H9 (cell line): ENCODE measurements around the gene HIRA. TPM values are rescaled to one million over a fixed set of nuclear protein-coding genes. Genes with fewer than 3 reads are reported as not detected.
A peak's percentile ranks its signal among the peaks of the same experiment; 100 is the strongest.

ENCODE experiments used
- DNase-seq: peaks from one replicate; pipeline ENCODE4 v3.0.0-alpha.2; 2017
- H2AFZ ChIP-seq: one replicate; pipeline ENCODE4 v1.6.1; 2013; ENCODE audit warnings: mild to moderate bottlenecking, low read length, control low read depth, moderate library complexity
- H2AK5ac ChIP-seq: 2 replicates; pipeline ENCODE4 v1.6.1; 2013; ENCODE audit warnings: low read length, control low read depth, mixed read lengths; ENCODE audit not compliant: insufficient read length
- H2BK120ac ChIP-seq: one replicate; pipeline ENCODE4 v1.6.1; 2013; ENCODE audit warnings: low read depth, mild to moderate bottlenecking, low read length, control low read depth, inconsistent platforms; ENCODE audit not compliant: poor library complexity, severe bottlenecking
- H2BK12ac ChIP-seq: 2 replicates; pipeline ENCODE4 v1.6.1; 2013; ENCODE audit warnings: low read length, control low read depth, mixed read lengths, low read depth; ENCODE audit not compliant: insufficient read length
- H2BK15ac ChIP-seq: 2 replicates; pipeline ENCODE4 v1.6.1; 2013; ENCODE audit warnings: low read depth, low read length, control low read depth
- H2BK20ac ChIP-seq: one replicate; pipeline ENCODE4 v1.6.1; 2013; ENCODE audit warnings: low read depth, mild to moderate bottlenecking, low read length, control low read depth, inconsistent platforms; ENCODE audit not compliant: poor library complexity, severe bottlenecking
- H2BK5ac ChIP-seq: 2 replicates; pipeline ENCODE4 v1.6.1; 2013; ENCODE audit warnings: low read length, control low read depth, mixed read lengths; ENCODE audit not compliant: insufficient read length
- H3K14ac ChIP-seq: 2 replicates; pipeline ENCODE4 v1.6.1; 2013; ENCODE audit warnings: low read length, control low read depth; ENCODE audit not compliant: insufficient read depth
- H3K18ac ChIP-seq: 2 replicates; pipeline ENCODE4 v1.6.1; 2013; ENCODE audit warnings: low read depth, mild to moderate bottlenecking, mixed read lengths, low read length, control low read depth; ENCODE audit not compliant: insufficient read length
- H3K23ac ChIP-seq: 2 replicates; pipeline ENCODE4 v1.6.1; 2013; ENCODE audit warnings: low read length, control low read depth, mixed read lengths, low read depth; ENCODE audit not compliant: insufficient read length
- H3K23me2 ChIP-seq: 2 replicates; pipeline ENCODE4 v1.6.1; 2013; ENCODE audit warnings: low read depth, mild to moderate bottlenecking, mixed read lengths, low read length, control low read depth; ENCODE audit not compliant: insufficient read length, poor library complexity, severe bottlenecking
- H3K27ac ChIP-seq: 2 replicates; pipeline ENCODE4 v1.5.1; 2013; ENCODE audit warnings: low read length, control low read depth, mixed read lengths, low read depth; ENCODE audit not compliant: insufficient read length
- H3K27me3 ChIP-seq: 2 replicates; pipeline ENCODE4 v1.6.1; 2013; ENCODE audit warnings: low read length, control low read depth, inconsistent platforms; ENCODE audit not compliant: insufficient read depth
- H3K4ac ChIP-seq: 2 replicates; pipeline ENCODE4 v1.6.1; 2013; ENCODE audit warnings: low read depth, mild to moderate bottlenecking, control low read depth, inconsistent platforms, low read length, moderate library complexity
- H3K4me1 ChIP-seq: 2 replicates; pipeline ENCODE4 v1.6.1; 2013; ENCODE audit warnings: low read length, control low read depth, inconsistent platforms; ENCODE audit not compliant: insufficient read depth
- H3K4me2 ChIP-seq: 2 replicates; pipeline ENCODE4 v1.6.1; 2013; ENCODE audit warnings: low read length, control low read depth, mixed read lengths; ENCODE audit not compliant: insufficient read length, insufficient read depth
- H3K56ac ChIP-seq: 2 replicates; pipeline ENCODE4 v1.6.1; 2013; ENCODE audit warnings: low read depth, mild to moderate bottlenecking, mixed read lengths, low read length, control low read depth; ENCODE audit not compliant: insufficient read length
- H3K79me1 ChIP-seq: 2 replicates; pipeline ENCODE4 v1.6.1; 2013; ENCODE audit warnings: low read depth, mild to moderate bottlenecking, moderate library complexity, low read length, control low read depth, inconsistent platforms; ENCODE audit not compliant: insufficient read depth, poor library complexity, severe bottlenecking
- H3K79me2 ChIP-seq: 2 replicates; pipeline ENCODE4 v1.6.1; 2013; ENCODE audit warnings: low read length, control low read depth, inconsistent platforms; ENCODE audit not compliant: insufficient read depth
- H3K9ac ChIP-seq: 2 replicates; pipeline ENCODE4 v1.6.1; 2013; ENCODE audit warnings: low read length, control low read depth, mixed read lengths; ENCODE audit not compliant: insufficient read length; ENCODE audit errors: extremely low read depth
- H3K9me3 ChIP-seq: one replicate; pipeline ENCODE4 v1.6.1; 2013; ENCODE audit warnings: low read depth, low read length, inconsistent platforms; ENCODE audit not compliant: control insufficient read depth
- H3T11ph ChIP-seq: one replicate; pipeline ENCODE4 v1.6.1; 2013; ENCODE audit warnings: mild to moderate bottlenecking, low read length, control low read depth, inconsistent platforms
- H4K20me1 ChIP-seq: one replicate; pipeline ENCODE4 v1.6.1; 2013; ENCODE audit not compliant: control insufficient read depth, insufficient read length, insufficient read depth
- H4K5ac ChIP-seq: 2 replicates; pipeline ENCODE4 v1.6.1; 2013; ENCODE audit warnings: low read depth, mild to moderate bottlenecking, mixed read lengths, low read length, control low read depth; ENCODE audit not compliant: insufficient read length
- H4K8ac ChIP-seq: replicated peaks from 2 replicates; pipeline ENCODE4 v1.6.1; 2013; ENCODE audit warnings: low read length, control low read depth, mixed read lengths, low read depth; ENCODE audit not compliant: insufficient read length
- H4K91ac ChIP-seq: 2 replicates; pipeline ENCODE4 v1.6.1; 2013; ENCODE audit warnings: low read depth, mild to moderate bottlenecking, moderate library complexity, mixed read lengths, low read length, control low read depth; ENCODE audit not compliant: insufficient read length
- H3K27ac Mint-ChIP-seq, 3 experiments: 2 replicates in 2 of 3; 3 replicates in 1 of 3; pipeline ENCODE4 v1.8.0; 2020 to 2021; ENCODE audit warnings: mixed read lengths in 3 of 3, mild to moderate bottlenecking in 1 of 3, moderate library complexity in 1 of 3
- H3K27me3 Mint-ChIP-seq: 2 replicates; pipeline ENCODE4 v1.8.0; 2021; ENCODE audit warnings: low read depth, mild to moderate bottlenecking, moderate library complexity, mixed read lengths
- H3K36me3 Mint-ChIP-seq, 3 experiments: 2 replicates in 2 of 3; 3 replicates in 1 of 3; pipeline ENCODE4 v1.8.0; 2020 to 2021; ENCODE audit warnings: low read depth in 3 of 3, mixed read lengths in 3 of 3; ENCODE audit not compliant: insufficient read depth in 1 of 3
- H3K4me1 Mint-ChIP-seq, 2 experiments: 2 replicates each; pipeline ENCODE4 v1.8.0; 2020; ENCODE audit warnings: mixed read lengths in 2 of 2
- H3K4me3 Mint-ChIP-seq, 2 experiments: 2 replicates in 1 of 2; 3 replicates in 1 of 2; pipeline ENCODE4 v1.8.0; 2020 to 2021; ENCODE audit warnings: mild to moderate bottlenecking in 2 of 2, mixed read lengths in 2 of 2, moderate library complexity in 1 of 2
- H3K9me3 Mint-ChIP-seq, 2 experiments: 2 replicates in 1 of 2; 3 replicates in 1 of 2; pipeline ENCODE4 v1.8.0; 2020; ENCODE audit warnings: mild to moderate bottlenecking in 2 of 2, mixed read lengths in 2 of 2, moderate library complexity in 1 of 2
- WGBS: extraction: QIAGEN DNeasy Blood & Tissue Kit; methylation state at CpG from one replicate; pipeline ENCODE4 v1.1.7; 2013; ENCODE audit warnings: missing lambda C conversion rate, low lambda C conversion rate, mixed read lengths; ENCODE audit not compliant: insufficient read length; ENCODE audit errors: extremely low coverage; 5-methylcytosine and 5-hydroxymethylcytosine counted together
- total RNA-seq: library from RNA; stranded (reverse); gene quantifications from 2 replicates; pipeline ENCODE4 v1.2.1, GENCODE V29; 2021
- TF ChIP-seq, protein P1 (sequence below): fragments of 200-600 bp; sonication (generic); conservative IDR thresholded peaks from 3 replicates; pipeline ENCODE4 v1.8.0; 2021; ENCODE audit warnings: antibody characterized with exemption, mild to moderate bottlenecking

The HIRA gene
- total RNA-seq, 1 experiment from 2014 or later = 51.9 TPM

GRCh38 chr22:19290400-19291217 lies 140.9 kb downstream of the HIRA start:
- Histone ChIP-seq H3K14ac (peak overlapping the region; percentile 26; the same call in 1 of the 2 replicates), H3T11ph (no peak overlapping the region), H4K8ac (no peak overlapping the region), H2AFZ (no peak overlapping the region), H4K5ac (no peak overlapping the region), H3K56ac (no peak overlapping the region), H3K4ac (no peak overlapping the region), H3K27me3 (peaks cover 3% of the 10 kb centered on the region; the same call in 1 of the 2 replicates), H2BK5ac (no peak overlapping the region), H3K27ac (no peak overlapping the region), H2BK15ac (no peak overlapping the region), H3K18ac (no peak overlapping the region), H4K91ac (no peak overlapping the region), H3K9ac (peak overlapping the region; percentile 47), H3K79me1 (no peaks in the 10 kb centered on the region), H3K79me2 (no peaks in the 10 kb centered on the region), H2AK5ac (no peak overlapping the region), H3K23me2 (peaks cover 12% of the 10 kb centered on the region), H2BK120ac (no peak overlapping the region), H2BK20ac (no peak overlapping the region), H3K4me1 (peaks cover 14% of the 10 kb centered on the region), H3K23ac (no peak overlapping the region), H3K4me2 (peak overlapping the region; percentile 88), H2BK12ac (no peak overlapping the region), H3K9me3 (no peaks in the 10 kb centered on the region), H4K20me1 (no peaks in the 10 kb centered on the region)
- Mint-ChIP-seq H3K4me3 (peak overlapping the region; percentile 78 to 87), H3K27me3 (peaks cover 21% of the 10 kb centered on the region), H3K27ac (no peak overlapping the region), H3K9me3 (no peaks in the 10 kb centered on the region), H3K4me1 (peaks cover 55 to 57% of the 10 kb centered on the region in 2 experiments), H3K36me3 (peaks cover 0 to 11% (median 8%) of the 10 kb centered on the region in 3 experiments; a peak in 4 of 7 replicates)
- DNase-seq = no peak
- TF ChIP-seq, protein P1, sequence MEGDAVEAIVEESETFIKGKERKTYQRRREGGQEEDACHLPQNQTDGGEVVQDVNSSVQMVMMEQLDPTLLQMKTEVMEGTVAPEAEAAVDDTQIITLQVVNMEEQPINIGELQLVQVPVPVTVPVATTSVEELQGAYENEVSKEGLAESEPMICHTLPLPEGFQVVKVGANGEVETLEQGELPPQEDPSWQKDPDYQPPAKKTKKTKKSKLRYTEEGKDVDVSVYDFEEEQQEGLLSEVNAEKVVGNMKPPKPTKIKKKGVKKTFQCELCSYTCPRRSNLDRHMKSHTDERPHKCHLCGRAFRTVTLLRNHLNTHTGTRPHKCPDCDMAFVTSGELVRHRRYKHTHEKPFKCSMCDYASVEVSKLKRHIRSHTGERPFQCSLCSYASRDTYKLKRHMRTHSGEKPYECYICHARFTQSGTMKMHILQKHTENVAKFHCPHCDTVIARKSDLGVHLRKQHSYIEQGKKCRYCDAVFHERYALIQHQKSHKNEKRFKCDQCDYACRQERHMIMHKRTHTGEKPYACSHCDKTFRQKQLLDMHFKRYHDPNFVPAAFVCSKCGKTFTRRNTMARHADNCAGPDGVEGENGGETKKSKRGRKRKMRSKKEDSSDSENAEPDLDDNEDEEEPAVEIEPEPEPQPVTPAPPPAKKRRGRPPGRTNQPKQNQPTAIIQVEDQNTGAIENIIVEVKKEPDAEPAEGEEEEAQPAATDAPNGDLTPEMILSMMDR = no peak
- no CpG with 5 or more reads among the region's 27 CpGs for WGBS
